ENCODE data around the gene CNIH3. TPM values are rescaled to one million over a fixed set of nuclear protein-coding genes. Genes with fewer than 3 reads are reported as not detected.

Gene CNIH3
- total RNA-seq, 4 donors from 2014 or later = 1.9 to 7.0 (median 4.0) TPM

- no peak for TF ChIP-seq POLR2A (IDR thresholded peaks at IDR 0.05)
- TF ChIP-seq CTCF (IDR thresholded peaks at IDR 0.05) = no peak
- H3K9me3 ChIP-seq = no peaks in the 10 kb centered on the region
- H3K4me1 ChIP-seq = no peaks in the 10 kb centered on the region
- H3K36me3 ChIP-seq = no peaks in the 10 kb centered on the region
- intact Hi-C loops (cut with DNase I) = no loop called here
- H3K27me3 ChIP-seq = no peaks in the 10 kb centered on the region
- H3K27ac ChIP-seq = no peak overlapping the region
- H3K4me3 ChIP-seq (replicated peaks in 1 of 3) = no peak overlapping the region
- 93 to 94% methylated on average over 6 of the region's 6 CpGs for WGBS, 2 donors
- DNase-seq = no peak
Observed at GRCh38 chr1:224768971-224769370, 152.9 kb downstream of the CNIH3 start.

GRCh38 chr1:224769452-224770335 is 153.6 kb downstream of the CNIH3 start:
- Histone ChIP-seq H3K36me3 (no peaks in the 10 kb centered on the region), H3K9me3 (no peaks in the 10 kb centered on the region), H3K4me3 (replicated peaks in 1 of 3) (no peak overlapping the region), H3K27ac (no peak overlapping the region), H3K4me1 (no peaks in the 10 kb centered on the region), H3K27me3 (no peaks in the 10 kb centered on the region)
- TF ChIP-seq CTCF (IDR thresholded peaks at IDR 0.05) = no peak
- no peak for TF ChIP-seq POLR2A (IDR thresholded peaks at IDR 0.05)
- intact Hi-C loops (cut with DNase I) = no loop called here
- WGBS, 2 donors = 87 to 88% methylated on average over 7 of the region's 7 CpGs
- no peak for DNase-seq

GRCh38 chr1:224770336-224770693 is 154.2 kb downstream of the CNIH3 start:
- no peak for TF ChIP-seq CTCF (IDR thresholded peaks at IDR 0.05)
- no peak for TF ChIP-seq POLR2A (IDR thresholded peaks at IDR 0.05)
- intact Hi-C loops (cut with DNase I) = no loop called here
- H3K27me3 ChIP-seq = no peaks in the 10 kb centered on the region

GRCh38 chr1:224773646-224774045 is 157.5 kb downstream of the CNIH3 start:
- no peak for TF ChIP-seq CTCF (IDR thresholded peaks at IDR 0.05)
- TF ChIP-seq POLR2A (IDR thresholded peaks at IDR 0.05) = no peak
- H3K9me3 ChIP-seq = no peaks in the 10 kb centered on the region
- H3K4me3 ChIP-seq (replicated peaks in 1 of 3) = no peak overlapping the region
- no peak for DNase-seq
- no peaks in the 10 kb centered on the region for H3K36me3 ChIP-seq
- no peaks in the 10 kb centered on the region for H3K27me3 ChIP-seq
- WGBS, 2 donors = 88 to 89% methylated on average over 2 of the region's 2 CpGs
- no peaks in the 10 kb centered on the region for H3K4me1 ChIP-seq
- intact Hi-C loops (cut with DNase I) = no loop called here
- no peak overlapping the region for H3K27ac ChIP-seq

More at GRCh38 chr1:224770336-224770693, 154.2 kb downstream of the CNIH3 start:
- no peak for DNase-seq
- 57 to 59% methylated on average over 5 of the region's 5 CpGs for WGBS, 2 donors
- no peak overlapping the region for H3K4me3 ChIP-seq (replicated peaks in 1 of 3)
- no peak overlapping the region for H3K27ac ChIP-seq
- no peaks in the 10 kb centered on the region for H3K9me3 ChIP-seq
- H3K36me3 ChIP-seq = no peaks in the 10 kb centered on the region
- no peaks in the 10 kb centered on the region for H3K4me1 ChIP-seq

- DNase-seq = no peak
- no peaks in the 10 kb centered on the region for H3K36me3 ChIP-seq
- H3K27me3 ChIP-seq = no peaks in the 10 kb centered on the region
- TF ChIP-seq POLR2A (IDR thresholded peaks at IDR 0.05) (no peak), CTCF (IDR thresholded peaks at IDR 0.05) (no peak)
- H3K27ac ChIP-seq = no peak overlapping the region
- H3K4me3 ChIP-seq (replicated peaks in 1 of 3) = no peak overlapping the region
- WGBS, 2 donors = 94 to 100% methylated on average over 2 of the region's 2 CpGs
- H3K4me1 ChIP-seq = no peaks in the 10 kb centered on the region
- intact Hi-C loops (cut with DNase I) = no loop called here
- H3K9me3 ChIP-seq = no peaks in the 10 kb centered on the region
Observed at GRCh38 chr1:224774378-224774777, 158.3 kb downstream of the CNIH3 start.
